SU-DHL-6 (cell line): ENCODE measurements around the gene GPD1.

Experiments
- CTCF ChIP-seq: fragments of 200-600 bp; sonication (generic); IDR thresholded peaks from one replicate; pipeline ENCODE4 v1.5.1; 2017; ENCODE audit warnings: antibody characterized with exemption, mild to moderate bottlenecking, low read length, moderate library complexity; ENCODE audit not compliant: insufficient read depth, poor library complexity, severe bottlenecking
- EZH2phosphoT487 ChIP-seq: fragments of 200-600 bp; sonication (generic), shearing (Covaris generic); conservative IDR thresholded peaks from 2 replicates; pipeline ENCODE4 v1.6.1; 2018; ENCODE audit warnings: mild to moderate bottlenecking, antibody characterized with exemption, low read length, moderate library complexity, mixed read lengths

GRCh38 chr12:50073206-50073605 is 30.6 kb upstream of the GPD1 start:
- TF ChIP-seq CTCF (no peak), EZH2phosphoT487 (no peak)
